ENCODE measurements around the gene GPS2. TPM values are rescaled to one million over a fixed set of nuclear protein-coding genes. Genes with fewer than 3 reads are reported as not detected.
A peak's percentile ranks its signal among the peaks of the same experiment; 100 is the strongest.
"Not testable (repeated sequence)": the region's sequence is repeated elsewhere in the genome, so short reads cannot be mapped to it uniquely, and the experiment has no call there.

GPS2 gene
- total RNA-seq, 2 experiments from 2014 or later, result 85.9 to 105 TPM

- no peak for DNase-seq
- Mint-ChIP-seq H3K27ac (peak overlapping the region; percentile 97), H3K9me3 (no peaks in the 10 kb centered on the region), H3K4me3 (peak overlapping the region; percentile 91), H3K27me3 (no peaks in the 10 kb centered on the region), H3K4me1 (peaks cover 66% of the 10 kb centered on the region), H3K36me3 (ENCODE audit: low read depth) (peaks cover 23% of the 10 kb centered on the region)
- CTCF ChIA-PET, result interaction anchor here (0.9 to 3.4 kb wide), 7 partner anchors 10 to 225 kb away, joined by 3 to 29 read pairs (median 5); partner anchors contain the start of genes KCTD11 and TMEM95
- POLR2A ChIA-PET, result no interaction called here
These were observed 19.9 kb upstream of the GPS2 start for GRCh38 chr17:7334938-7335538.

DNA sequence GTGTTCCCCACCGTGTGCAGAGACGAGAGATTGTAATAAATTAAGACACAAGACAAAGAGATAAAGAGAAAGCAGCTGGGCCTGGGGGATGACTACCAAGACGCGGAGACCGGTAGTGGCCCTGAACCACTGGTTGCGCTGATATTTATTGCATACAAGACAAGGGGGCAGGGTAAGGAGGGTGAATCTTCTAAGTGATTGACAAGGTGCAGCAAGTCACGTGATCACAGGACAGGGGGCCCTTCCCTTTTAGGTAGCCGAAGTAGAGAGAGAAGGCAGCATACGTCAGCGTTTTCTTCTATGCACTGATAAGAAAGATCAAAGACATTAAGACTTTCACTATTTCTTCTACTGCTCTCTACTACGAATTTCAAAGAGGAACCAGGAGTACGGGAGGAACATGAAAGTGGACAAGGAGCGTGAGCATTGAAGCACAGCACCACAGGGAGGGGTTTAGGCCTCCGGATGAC, 17.5 kb upstream of the GPS2 start:
- H3K36me3 Mint-ChIP-seq (ENCODE audit: low read depth); H3K27me3 Mint-ChIP-seq; POLR2A ChIA-PET; H3K9me3 Mint-ChIP-seq: not testable (repeated sequence)
- Mint-ChIP-seq H3K4me3 (peak overlapping the region; percentile 53), H3K27ac (peak overlapping the region; percentile 91), H3K4me1 (peaks cover 68% of the 10 kb centered on the region)
- CTCF ChIA-PET, result interaction anchor here (0.8 to 4.7 kb wide), 2 partner anchors 12 to 23 kb away, joined by 3 to 19 read pairs; no protein-coding TSS in a partner anchor
- peak; percentile 61 for DNase-seq

GRCh38 chr17:7332111-7332510, 17.0 kb upstream of the GPS2 start:
- POLR2A ChIA-PET, result no interaction called here
- Mint-ChIP-seq H3K36me3 (ENCODE audit: low read depth) (peaks cover 3% of the 10 kb centered on the region), H3K9me3 (no peaks in the 10 kb centered on the region), H3K4me1 (peaks cover 68% of the 10 kb centered on the region), H3K27me3 (no peaks in the 10 kb centered on the region), H3K27ac (peak overlapping the region; percentile 91), H3K4me3 (peak overlapping the region; percentile 53)
- CTCF ChIA-PET, result interaction anchor here (0.8 to 4.7 kb wide), 3 partner anchors 12 to 104 kb away, joined by 3 to 19 read pairs (median 10); partner anchors contain the start of gene TMEM102
- DNase-seq, result no peak

DNA sequence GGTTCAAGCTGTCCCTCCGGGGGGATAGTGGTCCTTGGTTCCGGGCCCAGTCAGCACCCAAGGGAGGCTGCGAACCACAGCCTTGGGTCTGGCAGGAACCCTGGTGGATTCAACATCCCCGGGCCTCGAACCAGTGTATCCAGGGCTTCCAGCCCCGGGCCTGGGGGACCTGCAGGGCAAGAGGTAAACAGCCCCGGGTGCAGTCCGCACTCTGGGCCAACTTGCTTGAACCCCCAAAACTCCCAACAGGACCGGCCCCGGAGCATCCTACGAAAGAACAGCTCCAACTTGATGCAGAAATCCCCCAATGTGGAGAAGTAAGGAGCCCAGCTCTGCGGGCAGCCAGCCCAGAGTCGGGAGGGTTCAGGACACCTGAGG, 15.5 kb upstream of the GPS2 start:
- DNase-seq, result no peak
- H3K4me1 Mint-ChIP-seq, result peaks cover 65% of the 10 kb centered on the region
- POLR2A ChIA-PET, result no interaction called here
- H3K4me3 Mint-ChIP-seq, result peak overlapping the region; percentile 87
- peaks cover 6% of the 10 kb centered on the region for H3K36me3 Mint-ChIP-seq (ENCODE audit: low read depth)
- CTCF ChIA-PET, result interaction anchor here (0.7 to 4.7 kb wide), 8 partner anchors 14 to 231 kb away, joined by 3 to 19 read pairs (median 5); partner anchors contain the start of genes SENP3, TMEM102 and TMEM95
- H3K9me3 Mint-ChIP-seq, result no peaks in the 10 kb centered on the region
- peak overlapping the region; percentile 98 for H3K27ac Mint-ChIP-seq
- H3K27me3 Mint-ChIP-seq, result no peaks in the 10 kb centered on the region

DNA sequence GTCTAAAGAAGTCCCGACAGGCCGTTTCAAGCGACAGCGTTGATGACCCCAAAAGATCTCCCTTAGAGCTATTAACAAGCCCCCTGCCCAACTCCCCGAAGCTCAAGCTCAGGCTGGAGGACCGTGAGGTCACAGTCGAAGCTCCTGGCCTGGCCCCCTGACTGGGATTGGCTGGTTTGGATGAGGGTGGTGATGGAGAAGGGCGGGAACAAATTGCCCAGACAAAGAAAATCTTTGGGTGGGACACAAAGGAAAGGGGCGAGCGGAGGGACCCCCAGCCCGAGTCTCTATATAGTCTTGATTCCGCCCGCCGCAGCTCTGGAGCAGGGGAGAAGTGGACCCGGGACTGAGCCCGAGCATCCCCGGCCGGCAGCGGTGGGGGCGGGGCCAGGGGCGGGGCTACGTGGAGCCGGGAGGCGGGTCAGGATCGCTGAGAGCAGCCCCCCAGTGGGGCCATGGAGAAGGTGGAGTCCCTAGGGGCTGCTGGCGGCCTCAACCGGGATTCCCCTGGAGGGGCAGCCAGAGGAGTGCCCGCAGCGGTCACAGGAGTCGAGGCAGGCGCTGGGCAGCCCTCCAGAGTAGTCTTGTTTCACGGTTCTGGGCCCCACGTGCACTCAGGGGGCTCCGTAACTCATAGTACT, 15.0 kb upstream of the GPS2 start:
- ChIA-PET POLR2A (interaction anchor here (0.7 to 1.1 kb wide), 4 partner anchors 9 to 254 kb away, joined by 3 to 6 read pairs (median 3); partner anchors contain the start of genes GPS2 and MPDU1), CTCF (interaction anchor here (0.7 to 4.7 kb wide), 13 partner anchors 11 to 253 kb away, joined by 3 to 19 read pairs (median 4); partner anchors contain the start of genes MPDU1, SENP3, TMEM102 and TMEM95)
- Mint-ChIP-seq H3K27me3 (no peaks in the 10 kb centered on the region), H3K36me3 (ENCODE audit: low read depth) (peaks cover 6% of the 10 kb centered on the region), H3K4me1 (peaks cover 60% of the 10 kb centered on the region), H3K4me3 (peak overlapping the region; percentile 87), H3K9me3 (no peaks in the 10 kb centered on the region), H3K27ac (peak overlapping the region; percentile 98)
- peak; percentile 86 for DNase-seq

DNA sequence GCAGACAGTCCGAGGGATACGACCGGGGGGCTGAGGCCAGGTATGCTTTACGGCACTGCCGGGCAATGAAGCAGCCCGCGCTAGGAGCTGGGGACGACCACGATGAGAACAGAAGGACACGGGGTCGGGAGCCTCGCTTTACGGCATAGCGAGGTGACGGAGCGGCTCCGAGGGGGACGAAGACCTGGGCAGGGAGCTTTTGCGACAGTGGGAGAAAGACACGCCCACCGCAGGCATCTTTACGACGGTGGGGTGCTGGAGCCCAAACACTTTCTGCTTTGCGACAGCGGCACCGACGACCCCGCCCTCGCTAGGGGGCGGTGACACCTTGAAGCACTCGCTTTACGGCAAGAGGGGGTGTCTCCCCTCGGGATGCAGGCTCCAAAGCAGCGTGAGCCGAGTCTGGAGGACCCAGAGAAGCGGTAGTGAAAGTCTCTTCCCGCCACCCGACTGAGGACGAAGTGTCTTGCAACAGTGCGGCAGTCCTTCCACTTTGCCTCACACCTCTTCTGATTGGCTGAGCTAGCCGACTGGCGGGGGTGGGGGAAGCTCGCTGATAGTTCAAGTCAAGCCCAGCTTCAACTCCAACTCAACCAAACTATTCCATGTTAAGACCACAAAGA, 14.3 kb upstream of the GPS2 start:
- DNase-seq, result peak; percentile 97
- H3K27me3 Mint-ChIP-seq, result no peaks in the 10 kb centered on the region
- H3K4me3 Mint-ChIP-seq, result peak overlapping the region; percentile 87
- POLR2A ChIA-PET, result interaction anchor here (0.7 to 1.1 kb wide), 4 partner anchors 9 to 254 kb away, joined by 3 to 6 read pairs (median 3); partner anchors contain the start of genes GPS2 and MPDU1
- CTCF ChIA-PET, result interaction anchor here (1.0 to 4.7 kb wide), 12 partner anchors 12 to 254 kb away, joined by 3 to 19 read pairs (median 4); partner anchors contain the start of genes MPDU1, SENP3, TMEM102 and TMEM95
- H3K4me1 Mint-ChIP-seq, result peaks cover 57% of the 10 kb centered on the region
- peaks cover 8% of the 10 kb centered on the region for H3K36me3 Mint-ChIP-seq (ENCODE audit: low read depth)
- H3K27ac Mint-ChIP-seq, result peak overlapping the region; percentile 98
- H3K9me3 Mint-ChIP-seq, result no peaks in the 10 kb centered on the region

GRCh38 chr17:7328840-7329373, 13.7 kb upstream of the GPS2 start, which contains the start of gene NEURL4:
Gene NEURL4 (minus strand): TSS chr17:7329335. CDS start chr17:7329312, 23 bp downstream.
- Mint-ChIP-seq H3K4me1 (peaks cover 60% of the 10 kb centered on the region), H3K27me3 (no peaks in the 10 kb centered on the region), H3K9me3 (no peaks in the 10 kb centered on the region), H3K36me3 (ENCODE audit: low read depth) (peaks cover 11% of the 10 kb centered on the region), H3K4me3 (peak within 1 kb of the TSS; percentile 87), H3K27ac (peak within 1 kb of the TSS; percentile 98)
- ChIA-PET POLR2A (interaction anchor here (1.0 to 1.1 kb wide), 3 partner anchors 8 to 255 kb away, joined by 3 to 6 read pairs (median 3); partner anchors contain the start of genes GPS2 and MPDU1), CTCF (interaction anchor here (1.0 to 4.7 kb wide), 8 partner anchors 10 to 255 kb away, joined by 3 to 19 read pairs (median 4); partner anchors contain the start of genes MPDU1 and TMEM95)
- peak; percentile 45 for DNase-seq

GRCh38 chr17:7328009-7328408, 12.8 kb upstream of the GPS2 start:
- POLR2A ChIA-PET, result no interaction called here
- CTCF ChIA-PET, result interaction anchor here (1.0 to 2.1 kb wide), 4 partner anchors 9 to 32 kb away, joined by 3 to 7 read pairs (median 4); partner anchors contain the start of gene ACAP1
- no peak for DNase-seq
- Mint-ChIP-seq H3K9me3 (no peaks in the 10 kb centered on the region), H3K36me3 (ENCODE audit: low read depth) (peaks cover 13% of the 10 kb centered on the region), H3K4me1 (peaks cover 55% of the 10 kb centered on the region), H3K27ac (peak overlapping the region; percentile 54), H3K27me3 (no peaks in the 10 kb centered on the region), H3K4me3 (peak overlapping the region; percentile 87)

GRCh38 chr17:7327501-7327900, 12.3 kb upstream of the GPS2 start:
- Mint-ChIP-seq H3K27ac (no peak overlapping the region), H3K4me1 (peaks cover 50% of the 10 kb centered on the region), H3K36me3 (ENCODE audit: low read depth) (peaks cover 13% of the 10 kb centered on the region), H3K4me3 (no peak overlapping the region), H3K9me3 (no peaks in the 10 kb centered on the region), H3K27me3 (no peaks in the 10 kb centered on the region)
- POLR2A ChIA-PET, result no interaction called here
- no peak for DNase-seq
- CTCF ChIA-PET, result interaction anchor here (0.6 to 2.1 kb wide), 5 partner anchors 9 to 109 kb away, joined by 3 to 7 read pairs (median 4); partner anchors contain the start of gene ACAP1

DNA sequence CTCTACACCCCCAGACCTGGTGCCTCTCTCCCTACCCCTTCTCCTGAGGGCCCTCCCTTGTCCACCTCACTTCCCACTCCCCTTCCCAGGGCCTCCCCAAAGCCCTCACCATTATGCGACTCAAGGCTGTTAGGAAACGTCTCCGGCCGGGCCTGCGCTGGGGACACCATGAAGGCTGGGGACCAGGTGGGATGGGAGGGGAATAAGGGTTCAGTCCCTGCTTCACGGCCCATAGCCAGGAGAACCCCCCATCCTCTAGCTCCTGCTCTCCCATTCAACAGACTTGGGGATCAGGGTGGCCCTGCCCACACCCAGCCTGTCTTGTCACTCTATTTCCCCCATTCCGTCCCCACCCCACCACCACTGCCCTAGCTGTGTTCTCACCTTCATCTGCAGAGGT, 11.9 kb upstream of the GPS2 start:
- H3K9me3 Mint-ChIP-seq, result no peaks in the 10 kb centered on the region
- H3K4me1 Mint-ChIP-seq, result peaks cover 46% of the 10 kb centered on the region
- ChIA-PET CTCF (interaction anchor here (0.6 to 2.1 kb wide), 5 partner anchors 9 to 108 kb away, joined by 3 to 7 read pairs (median 4); partner anchors contain the start of gene ACAP1), POLR2A (no interaction called here)
- H3K4me3 Mint-ChIP-seq, result no peak overlapping the region
- H3K27me3 Mint-ChIP-seq, result no peaks in the 10 kb centered on the region
- H3K27ac Mint-ChIP-seq, result no peak overlapping the region
- DNase-seq, result no peak
- peaks cover 17% of the 10 kb centered on the region for H3K36me3 Mint-ChIP-seq (ENCODE audit: low read depth)

DNA sequence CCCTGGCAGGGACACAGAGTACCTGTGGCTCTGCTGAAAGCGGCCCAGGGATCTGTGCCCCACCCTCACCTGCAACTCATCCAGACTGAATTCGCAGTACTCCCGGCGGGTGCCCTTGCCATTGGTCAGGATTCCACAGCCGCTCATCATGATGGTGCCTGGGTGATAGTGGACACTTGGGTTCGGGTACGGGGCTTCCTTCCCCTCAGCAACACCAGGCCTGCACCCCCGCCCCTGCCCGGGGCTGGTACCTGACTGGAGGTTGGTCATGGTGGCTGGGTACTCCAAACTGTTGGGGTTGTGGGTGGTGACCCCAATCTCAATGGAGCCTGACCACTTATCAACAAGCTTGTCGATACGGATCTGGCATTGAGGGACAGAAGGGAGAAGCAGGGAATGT, 11.0 kb upstream of the GPS2 start:
- Mint-ChIP-seq H3K4me3 (no peak overlapping the region), H3K9me3 (no peaks in the 10 kb centered on the region), H3K36me3 (ENCODE audit: low read depth) (peaks cover 23% of the 10 kb centered on the region), H3K27ac (no peak overlapping the region), H3K27me3 (no peaks in the 10 kb centered on the region), H3K4me1 (peaks cover 42% of the 10 kb centered on the region)
- DNase-seq, result no peak
- ChIA-PET POLR2A (no interaction called here), CTCF (interaction anchor here (0.9 to 2.1 kb wide), 5 partner anchors 8 to 107 kb away, joined by 3 to 11 read pairs (median 4); partner anchors contain the start of genes ACAP1 and GPS2)

- Mint-ChIP-seq H3K4me1 (peaks cover 38% of the 10 kb centered on the region), H3K27me3 (no peaks in the 10 kb centered on the region), H3K9me3 (no peaks in the 10 kb centered on the region), H3K4me3 (no peak overlapping the region), H3K27ac (no peak overlapping the region), H3K36me3 (ENCODE audit: low read depth) (peaks cover 28% of the 10 kb centered on the region)
- no peak for DNase-seq
- CTCF ChIA-PET, result interaction anchor here (0.8 to 2.1 kb wide), 3 partner anchors 10 to 65 kb away, joined by 4 to 11 read pairs (median 5); partner anchors contain the start of gene GPS2
- POLR2A ChIA-PET, result no interaction called here
These were observed 9.9 kb upstream of the GPS2 start for GRCh38 chr17:7325031-7325528.

All from activated CD4-positive, alpha-beta T cell treated with anti-CD3 and anti-CD28 coated beads, Interleukin-2, amount 10 ng/mL, durations not matched to agents 7 days and 5 days (primary cell).